ENCODE data around the gene LRP6.

- no peak for TF ChIP-seq GATA3 (IDR thresholded peaks at IDR 0.05; ENCODE audit: low read depth, low read length)
- TF ChIP-seq GATA2 (IDR thresholded peaks at IDR 0.05; ENCODE audit: low read depth, low read length): no peak
Measured at GRCh38 chr12:12088147-12088546, 178.7 kb downstream of the LRP6 start.

Data from SH-SY5Y (cell line).